Fibroblast of lung (primary cell): ENCODE results near the gene PMP22. TPM values are rescaled to one million over a fixed set of nuclear protein-coding genes. Genes with fewer than 3 reads are reported as not detected.

ENCODE experiments used
- DNase-seq, 2 donors: peaks; one replicate each; pipeline versions ENCODE4 v3.0.0 to v3.0.0-alpha.2; 2010; ENCODE audit warnings: low read depth in 2 of 2
- H2AFZ ChIP-seq: 2 replicates; pipeline ENCODE4 v1.5.1; 2012; ENCODE audit warnings: low read length, control low read depth, inconsistent platforms
- H3K27ac ChIP-seq: 2 replicates; pipeline ENCODE4 v1.5.1; 2011; ENCODE audit warnings: low read length, control low read depth; ENCODE audit not compliant: insufficient read depth
- H3K27me3 ChIP-seq: 2 replicates; pipeline ENCODE4 v1.5.1; 2011; ENCODE audit warnings: mild to moderate bottlenecking, low read length; ENCODE audit not compliant: control insufficient read depth, insufficient read depth
- H3K36me3 ChIP-seq: 2 replicates; pipeline ENCODE4 v1.5.1; 2011; ENCODE audit warnings: low read length; ENCODE audit not compliant: control insufficient read depth, insufficient read depth
- H3K4me1 ChIP-seq: 2 replicates; pipeline ENCODE4 v1.5.1; 2011; ENCODE audit warnings: low read length; ENCODE audit not compliant: control insufficient read depth, insufficient read depth; ENCODE audit errors: extremely low read depth
- H3K4me2 ChIP-seq: 2 replicates; pipeline ENCODE4 v1.5.1; 2011; ENCODE audit warnings: low read length, control low read depth; ENCODE audit not compliant: insufficient read depth; ENCODE audit errors: extremely low read depth
- H3K4me3 ChIP-seq, 4 experiments: fragments of 200-600 bp in 1 of 4; sonication (generic) in 1 of 4; replicated peaks in 1 of 4; 2 replicates each; pipeline ENCODE4 v1.5.1; 2011 to 2016; ENCODE audit warnings: low read length in 4 of 4, low read depth in 3 of 4, mild to moderate bottlenecking in 3 of 4, control low read depth in 2 of 4, inconsistent platforms in 1 of 4, mixed read lengths in 1 of 4; ENCODE audit not compliant: insufficient read depth in 1 of 4; ENCODE audit errors: control extremely low read depth in 1 of 4
- H3K79me2 ChIP-seq: 2 replicates; pipeline ENCODE4 v1.5.1; 2012; ENCODE audit warnings: mild to moderate bottlenecking, low read length, inconsistent platforms; ENCODE audit not compliant: control insufficient read depth, insufficient read depth
- H3K9ac ChIP-seq: 2 replicates; pipeline ENCODE4 v1.5.1; 2011; ENCODE audit warnings: mild to moderate bottlenecking, low read length, control low read depth; ENCODE audit not compliant: insufficient read depth
- H3K9me3 ChIP-seq: 2 replicates; pipeline ENCODE4 v1.5.1; 2012; ENCODE audit warnings: low read depth, low read length; ENCODE audit not compliant: control insufficient read depth, insufficient read depth
- H4K20me1 ChIP-seq: 2 replicates; pipeline ENCODE4 v1.5.1; 2011; ENCODE audit warnings: low read length; ENCODE audit not compliant: control insufficient read depth, insufficient read depth; ENCODE audit errors: extremely low read depth
- CTCF ChIP-seq, 2 donors: IDR thresholded peaks in 1 of 2; conservative IDR thresholded peaks in 1 of 2; 1 replicate in 1 of 2; 2 replicates in 1 of 2; pipeline ENCODE4 v1.5.1; 2011 to 2012; ENCODE audit warnings: low read length in 2 of 2, control low read depth in 1 of 2, inconsistent platforms in 1 of 2, low read depth in 1 of 2, mild to moderate bottlenecking in 1 of 2
- EZH2 ChIP-seq: IDR thresholded peaks from 2 replicates; pipeline ENCODE4 v1.5.1; 2012; ENCODE audit warnings: low read length, control low read depth, mild to moderate bottlenecking; ENCODE audit errors: missing control alignments
- polyA plus RNA-seq, 2 donors: library from polyadenylated mRNA; depleted of rRNA in 1 of 2; stranded (reverse) in 1 of 2; unstranded in 1 of 2; fragments of >200 nt; gene quantifications; 2 replicates each; pipeline ENCODE4 v1.2.1, GENCODE V29; 2011 to 2012; ENCODE audit warnings: missing spikeins in 1 of 2
- total RNA-seq: library from RNA; depleted of rRNA; stranded (reverse); fragments of >200 nt; gene quantifications from 2 replicates; pipeline ENCODE4 v1.2.1, GENCODE V29; 2014

Gene PMP22
- total and polyA plus RNA-seq, 2 donors (not counting 1 experiment from before 2014, with no cell fraction given) = 74.0 to 269 TPM

GRCh38 chr17:15271741-15272140, 6.6 kb upstream of the PMP22 start:
- Histone ChIP-seq H2AFZ (no peak overlapping the region), H3K36me3 (no peaks in the 10 kb centered on the region), H3K9ac (no peak overlapping the region), H3K27ac (no peak overlapping the region), H3K79me2 (no peaks in the 10 kb centered on the region), H3K4me2 (no peak overlapping the region), H3K27me3 (peaks cover 5% of the 10 kb centered on the region), H3K9me3 (no peaks in the 10 kb centered on the region), H3K4me3 (no peak overlapping the region), H3K4me1 (peaks cover 12% of the 10 kb centered on the region), H4K20me1 (no peaks in the 10 kb centered on the region)
- no peak for TF ChIP-seq EZH2
- TF ChIP-seq CTCF (conservative IDR thresholded peaks at IDR 0.05 in 1 of 2, IDR thresholded peaks at IDR 0.05 in 1 of 2; ENCODE audit: low read depth in 1 of 2, low read length in 2 of 2) = no peak
- peak in 1 of 2 donors; percentile 56 for DNase-seq

GRCh38 chr17:15270628-15271381, 5.7 kb upstream of the PMP22 start:
- Histone ChIP-seq H3K4me3 (no peak overlapping the region), H3K27ac (no peak overlapping the region), H3K79me2 (no peaks in the 10 kb centered on the region), H3K36me3 (no peaks in the 10 kb centered on the region), H2AFZ (no peak overlapping the region), H3K9me3 (no peaks in the 10 kb centered on the region), H3K4me2 (no peak overlapping the region), H4K20me1 (no peaks in the 10 kb centered on the region), H3K4me1 (peaks cover 12% of the 10 kb centered on the region), H3K9ac (no peak overlapping the region), H3K27me3 (peaks cover 5% of the 10 kb centered on the region)
- no peak for DNase-seq
- TF ChIP-seq EZH2 (no peak), CTCF (conservative IDR thresholded peaks at IDR 0.05 in 1 of 2, IDR thresholded peaks at IDR 0.05 in 1 of 2; ENCODE audit: low read depth in 1 of 2, low read length in 2 of 2) (no peak)

GRCh38 chr17:15269780-15270089, 4.6 kb upstream of the PMP22 start:
- no peak for DNase-seq
- no peak for TF ChIP-seq EZH2
- TF ChIP-seq CTCF (conservative IDR thresholded peaks at IDR 0.05 in 1 of 2, IDR thresholded peaks at IDR 0.05 in 1 of 2; ENCODE audit: low read depth in 1 of 2, low read length in 2 of 2) = no peak
- Histone ChIP-seq H3K4me3 (no peak overlapping the region), H3K9ac (no peak overlapping the region), H3K9me3 (no peaks in the 10 kb centered on the region), H3K4me2 (no peak overlapping the region), H3K36me3 (no peaks in the 10 kb centered on the region), H4K20me1 (no peaks in the 10 kb centered on the region), H3K27ac (no peak overlapping the region), H2AFZ (no peak overlapping the region), H3K79me2 (no peaks in the 10 kb centered on the region), H3K4me1 (peaks cover 12% of the 10 kb centered on the region), H3K27me3 (peaks cover 5% of the 10 kb centered on the region)
